Peyer's patch (tissue), 4 donors: ENCODE results near the gene FAM163A. TPM values are rescaled to one million over a fixed set of nuclear protein-coding genes. Genes with fewer than 3 reads are reported as not detected.
"Not testable (repeated sequence)": the region's sequence is repeated elsewhere in the genome, so short reads cannot be mapped to it uniquely, and the experiment has no call there.

Source experiments
- DNase-seq, 3 donors: peaks; one replicate each; pipeline ENCODE4 v3.0.0-alpha.2; 2017 to 2019
- H3K27ac ChIP-seq, 4 donors: fragments of 200-600 bp; sonication (generic); one replicate each; pipeline ENCODE4 v1.5.1; 2016 to 2019
- H3K27me3 ChIP-seq, 2 donors: fragments of 200-600 bp; sonication (generic); one replicate each; pipeline ENCODE4 v1.5.1; 2019
- H3K36me3 ChIP-seq, 3 donors: fragments of 200-600 bp; sonication (generic); one replicate each; pipeline ENCODE4 v1.5.1; 2016 to 2019
- H3K4me1 ChIP-seq, 4 donors: fragments of 200-600 bp; sonication (generic); one replicate each; pipeline ENCODE4 v1.5.1; 2016 to 2019
- H3K4me3 ChIP-seq, 4 donors: fragments of 200-600 bp; sonication (generic); 1 replicate in 3 of 4; 2 replicates in 1 of 4; pipeline ENCODE4 v1.5.1; 2016 to 2019; ENCODE audit warnings: mild to moderate bottlenecking in 1 of 4
- H3K9me3 ChIP-seq, 4 donors: fragments of 200-600 bp; sonication (generic); one replicate each; pipeline ENCODE4 v1.5.1; 2016 to 2019; ENCODE audit warnings: mild to moderate bottlenecking in 1 of 4
- CTCF ChIP-seq, 6 experiments: fragments of 450-650 bp in 4 of 6; fragments of 200-600 bp in 2 of 6; sonication (generic) in 1 of 6; IDR thresholded peaks; one replicate each; pipeline ENCODE4 v1.5.1; 2017 to 2019; ENCODE audit warnings: antibody characterized with exemption in 6 of 6, mild to moderate bottlenecking in 3 of 6, moderate library complexity in 1 of 6
- POLR2A ChIP-seq, 2 donors: fragments of 450-650 bp; IDR thresholded peaks; one replicate each; pipeline ENCODE4 v1.5.1; 2017; ENCODE audit warnings: antibody characterized with exemption in 2 of 2, mild to moderate bottlenecking in 2 of 2, moderate library complexity in 2 of 2
- total RNA-seq, 4 donors: library from RNA; depleted of rRNA; stranded (reverse); fragments of >200 nt; gene quantifications; one replicate each; pipeline ENCODE4 v1.1.0, GENCODE V29; 2016

FAM163A gene
- total RNA-seq, 4 donors from 2014 or later: 0.67 to 5.0 (median 1.2) TPM; not detected in 1

GRCh38 chr1:179840107-179840506, 97.0 kb downstream of the FAM163A start:
- Histone ChIP-seq H3K4me1 (no peaks in the 10 kb centered on the region), H3K4me3 (no peak overlapping the region), H3K27ac (no peak overlapping the region), H3K36me3 (peaks cover 0 to 28% (median 0%) of the 10 kb centered on the region in 3 donors), H3K9me3 (no peaks in the 10 kb centered on the region), H3K27me3 (no peaks in the 10 kb centered on the region)
- TF ChIP-seq CTCF (IDR thresholded peaks at IDR 0.05): no peak
- TF ChIP-seq POLR2A (IDR thresholded peaks at IDR 0.05): no peak
- no peak for DNase-seq

GRCh38 chr1:179848233-179848632, 105.1 kb downstream of the FAM163A start:
- no peaks in the 10 kb centered on the region for H3K4me1 ChIP-seq
- no peak overlapping the region for H3K4me3 ChIP-seq
- no peak overlapping the region for H3K27ac ChIP-seq
- no peaks in the 10 kb centered on the region for H3K27me3 ChIP-seq
- no peak for TF ChIP-seq CTCF (IDR thresholded peaks at IDR 0.05)
- no peak for TF ChIP-seq POLR2A (IDR thresholded peaks at IDR 0.05)
- peaks cover 0 to 83% (median 2%) of the 10 kb centered on the region in 3 donors for H3K36me3 ChIP-seq
- no peak for DNase-seq
- H3K9me3 ChIP-seq: no peaks in the 10 kb centered on the region

GRCh38 chr1:179853102-179853501, 110.0 kb downstream of the FAM163A start:
- Histone ChIP-seq H3K9me3 (no peaks in the 10 kb centered on the region), H3K27ac (no peak overlapping the region), H3K4me3 (no peak overlapping the region), H3K4me1 (no peaks in the 10 kb centered on the region), H3K27me3 (no peaks in the 10 kb centered on the region), H3K36me3 (peaks cover 0 to 63% (median 2%) of the 10 kb centered on the region in 3 donors)
- TF ChIP-seq CTCF (IDR thresholded peaks at IDR 0.05) (no peak), POLR2A (IDR thresholded peaks at IDR 0.05) (no peak)
- no peak for DNase-seq

- not testable (repeated sequence) for H3K27me3 ChIP-seq, H3K4me3 ChIP-seq, H3K27ac ChIP-seq, DNase-seq, H3K4me1 ChIP-seq, H3K9me3 ChIP-seq
- peaks cover 0 to 53% (median under 1%) of the 10 kb centered on the region in 3 donors for H3K36me3 ChIP-seq
These were observed 112.7 kb downstream of the FAM163A start for GRCh38 chr1:179855831-179856230.

GRCh38 chr1:179856296-179856695, 113.2 kb downstream of the FAM163A start:
- no peaks in the 10 kb centered on the region for H3K27me3 ChIP-seq
- DNase-seq: no peak
- no peak for TF ChIP-seq POLR2A (IDR thresholded peaks at IDR 0.05)
- no peak for TF ChIP-seq CTCF (IDR thresholded peaks at IDR 0.05)
- H3K4me3 ChIP-seq: no peak overlapping the region
- no peaks in the 10 kb centered on the region for H3K4me1 ChIP-seq
- H3K27ac ChIP-seq: no peak overlapping the region
- no peaks in the 10 kb centered on the region for H3K9me3 ChIP-seq
- peaks cover 0 to 53% (median 0%) of the 10 kb centered on the region in 3 donors for H3K36me3 ChIP-seq

- Histone ChIP-seq H3K27me3 (no peaks in the 10 kb centered on the region), H3K9me3 (no peaks in the 10 kb centered on the region), H3K36me3 (peaks cover 0 to 53% (median 0%) of the 10 kb centered on the region in 3 donors), H3K4me3 (no peak overlapping the region), H3K4me1 (no peaks in the 10 kb centered on the region), H3K27ac (no peak overlapping the region)
- TF ChIP-seq CTCF (IDR thresholded peaks at IDR 0.05) (no peak), POLR2A (IDR thresholded peaks at IDR 0.05) (no peak)
- DNase-seq: no peak
These were observed 113.9 kb downstream of the FAM163A start for GRCh38 chr1:179857009-179857408.
